HG03457 (cell line): ENCODE results near the gene ZC3H12D.
"Not testable (repeated sequence)": the region's sequence is repeated elsewhere in the genome, so short reads cannot be mapped to it uniquely, and the experiment has no call there.

ENCODE experiments used
- ATAC-seq: cut with Tn5 transposase; IDR thresholded peaks from one replicate; pipeline ENCODE4 v1.9.1; 2021; ENCODE audit warnings: moderate number of reproducible peaks; ENCODE audit not compliant: unreplicated experiment

Gene ZC3H12D

GRCh38 chr6:149444360-149445094 is 40.3 kb downstream of the ZC3H12D start:
- not testable (repeated sequence) for ATAC-seq

GRCh38 chr6:149443411-149444181 is 41.2 kb downstream of the ZC3H12D start:
- no peak for ATAC-seq

- ATAC-seq = no peak
Observed at GRCh38 chr6:149441740-149442139, 43.1 kb downstream of the ZC3H12D start.

GRCh38 chr6:149440735-149441671 is 43.8 kb downstream of the ZC3H12D start:
- ATAC-seq = no peak

GRCh38 chr6:149439626-149440025 is 45.2 kb downstream of the ZC3H12D start:
- no peak for ATAC-seq

- ATAC-seq = no peak
Observed at GRCh38 chr6:149438855-149439254, 46.0 kb downstream of the ZC3H12D start.

GRCh38 chr6:149437212-149437611 is 47.6 kb downstream of the ZC3H12D start:
- ATAC-seq = no peak

- no peak for ATAC-seq
Observed at GRCh38 chr6:149436647-149437046, 48.2 kb downstream of the ZC3H12D start.

GRCh38 chr6:149435919-149436586 is 48.8 kb downstream of the ZC3H12D start:
- no peak for ATAC-seq

GRCh38 chr6:149433881-149434280 is 50.9 kb downstream of the ZC3H12D start:
- no peak for ATAC-seq

- no peak for ATAC-seq
Observed at GRCh38 chr6:149433405-149433804, 51.4 kb downstream of the ZC3H12D start.

GRCh38 chr6:149431905-149432775 is 52.7 kb downstream of the ZC3H12D start:
- peak; percentile 66 for ATAC-seq

GRCh38 chr6:149429427-149430360 is 55.1 kb downstream of the ZC3H12D start:
- no peak for ATAC-seq

GRCh38 chr6:149428606-149429005 is 56.2 kb downstream of the ZC3H12D start:
- ATAC-seq = no peak

GRCh38 chr6:149425754-149426153 is 59.1 kb downstream of the ZC3H12D start:
- no peak for ATAC-seq

- no peak for ATAC-seq
Observed at GRCh38 chr6:149425224-149425623, 59.6 kb downstream of the ZC3H12D start.

GRCh38 chr6:149423964-149424440 is 60.8 kb downstream of the ZC3H12D start:
- no peak for ATAC-seq

- ATAC-seq = no peak
Observed at GRCh38 chr6:149422581-149422980, 62.2 kb downstream of the ZC3H12D start.
